Measurements from ENCODE around the gene FARS2. TPM values are rescaled to one million over a fixed set of nuclear protein-coding genes. Genes with fewer than 3 reads are reported as not detected.

Gene FARS2
- total RNA-seq, 1 experiment from 2014 or later: 13.8 TPM

- POLR2A ChIA-PET: no interaction called here
Observed at GRCh38 chr6:5659467-5659866, 398.2 kb downstream of the FARS2 start.

More at GRCh38 chr6:5659467-5659866, 398.2 kb downstream of the FARS2 start:
- no peak for TF ChIP-seq EZH2 (IDR thresholded peaks at IDR 0.05)
- no peak for TF ChIP-seq ZBTB33 (IDR thresholded peaks at IDR 0.05; ENCODE audit: extremely low read depth, insufficient replicate concordance, low read length)
- TF ChIP-seq MAX (IDR thresholded peaks at IDR 0.05): no peak
- TF ChIP-seq RAD21 (IDR thresholded peaks at IDR 0.05; ENCODE audit: low read depth): no peak
- TF ChIP-seq ELF1 (IDR thresholded peaks at IDR 0.05; ENCODE audit: borderline replicate concordance, low read depth): no peak
- no peak for TF ChIP-seq CTCF (IDR thresholded peaks at IDR 0.05 in 2 of 3, conservative IDR thresholded peaks at IDR 0.05 in 1 of 3; ENCODE audit: borderline replicate concordance in 1 of 3, insufficient read depth in 1 of 3, low read depth in 2 of 3, low read length in 2 of 3)
- TF ChIP-seq REST (IDR thresholded peaks at IDR 0.05; ENCODE audit: low read depth): no peak
- TF ChIP-seq ATF3 (IDR thresholded peaks at IDR 0.05): no peak
- TF ChIP-seq ZFX (IDR thresholded peaks at IDR 0.05): no peak
- no peak for TF ChIP-seq TCF7L2 (IDR thresholded peaks at IDR 0.05; ENCODE audit: borderline replicate concordance, extremely low read depth, insufficient read depth, insufficient read length)
- TF ChIP-seq FOSL1 (IDR thresholded peaks at IDR 0.05; ENCODE audit: low read depth): no peak
- TF ChIP-seq EGR1 (IDR thresholded peaks at IDR 0.05; ENCODE audit: low read depth): no peak
- TF ChIP-seq CEBPB (IDR thresholded peaks at IDR 0.05; ENCODE audit: low read depth): no peak
- TF ChIP-seq POLR2A (IDR thresholded peaks at IDR 0.05; ENCODE audit: borderline replicate concordance, extremely low read depth, insufficient read depth, insufficient read length): no peak
- no peak for TF ChIP-seq POLR2AphosphoS5 (IDR thresholded peaks at IDR 0.05; ENCODE audit: low read depth, low read length)
- TF ChIP-seq SRF (IDR thresholded peaks at IDR 0.05; ENCODE audit: low read depth): no peak
- no peak for TF ChIP-seq YY1 (IDR thresholded peaks at IDR 0.05; ENCODE audit: extremely low read depth, insufficient replicate concordance, low read depth, low read length)
- TF ChIP-seq JUND (IDR thresholded peaks at IDR 0.05): no peak
- TF ChIP-seq EZH2phosphoT487 (IDR thresholded peaks at IDR 0.05; ENCODE audit: borderline replicate concordance): no peak
- H3K9ac ChIP-seq (ENCODE audit: low read length): no peak overlapping the region
- no peaks in the 10 kb centered on the region for H3K9me2 ChIP-seq (ENCODE audit: insufficient read depth)
- H2AFZ ChIP-seq (ENCODE audit: low read depth, low read length, poor library complexity, severe bottlenecking): no peak overlapping the region
- no peaks in the 10 kb centered on the region for H4K20me1 ChIP-seq (ENCODE audit: insufficient read depth)
- H3K4me3 ChIP-seq (replicated peaks in 1 of 2; ENCODE audit: low read depth in 1 of 2, low read length in 2 of 2): no peak overlapping the region
- ChIA-PET CTCF (no interaction called here), RAD21 (ENCODE audit: low non-redundant PET in 1 of 2, low total read pairs in 2 of 2, uncharacterized antibody in 2 of 2, unreplicated experiment in 2 of 2) (no interaction called here)
- H3K27ac ChIP-seq (ENCODE audit: low read depth, low read length): no peak overlapping the region
- no peak for DNase-seq (ENCODE audit: low read depth, low spot score)
- no peaks in the 10 kb centered on the region for H3K9me3 ChIP-seq (ENCODE audit: control insufficient read depth in 1 of 2, insufficient read depth in 1 of 2, low read depth in 1 of 2, low read length in 2 of 2)
- ATAC-seq: no peak
- no peaks in the 10 kb centered on the region for H3K27me3 ChIP-seq (ENCODE audit: insufficient read depth, low read length)
- no peaks in the 10 kb centered on the region for H3K36me3 ChIP-seq (ENCODE audit: control insufficient read depth in 1 of 2, insufficient read depth in 2 of 2, low read length in 2 of 2)
- H3K79me2 ChIP-seq (ENCODE audit: insufficient read depth, low read length): no peaks in the 10 kb centered on the region
- BruUV-seq (replicated peaks): no TSS peak
- H3K4me2 ChIP-seq (ENCODE audit: low read length): no peak overlapping the region
- intact Hi-C loops (cut with micrococcal nuclease): no loop called here
- H3K4me1 ChIP-seq (ENCODE audit: control insufficient read depth in 1 of 2, insufficient read depth in 2 of 2, low read length in 2 of 2): no peaks in the 10 kb centered on the region

Data from HCT116 (cell line).